NB4 (cell line): Measurements from ENCODE around the gene TBX21.

ENCODE experiments used
- MYC ChIP-seq: IDR thresholded peaks from 2 replicates; pipeline ENCODE4 v1.6.1; 2011; ENCODE audit warnings: low read depth, low read length
- POLR2A ChIP-seq: IDR thresholded peaks from 2 replicates; pipeline ENCODE4 v1.6.1; 2011; ENCODE audit warnings: mild to moderate bottlenecking; ENCODE audit not compliant: insufficient read length; ENCODE audit errors: extremely low read depth
- TF ChIP-seq, protein P1 (sequence below): IDR thresholded peaks from one replicate; pipeline ENCODE4 v1.5.1; 2012; ENCODE audit warnings: low read depth, low read length
- TF ChIP-seq, protein P2 (sequence below): IDR thresholded peaks from 2 replicates; pipeline ENCODE4 v1.6.1; 2011; ENCODE audit warnings: low read depth, low read length

DNA sequence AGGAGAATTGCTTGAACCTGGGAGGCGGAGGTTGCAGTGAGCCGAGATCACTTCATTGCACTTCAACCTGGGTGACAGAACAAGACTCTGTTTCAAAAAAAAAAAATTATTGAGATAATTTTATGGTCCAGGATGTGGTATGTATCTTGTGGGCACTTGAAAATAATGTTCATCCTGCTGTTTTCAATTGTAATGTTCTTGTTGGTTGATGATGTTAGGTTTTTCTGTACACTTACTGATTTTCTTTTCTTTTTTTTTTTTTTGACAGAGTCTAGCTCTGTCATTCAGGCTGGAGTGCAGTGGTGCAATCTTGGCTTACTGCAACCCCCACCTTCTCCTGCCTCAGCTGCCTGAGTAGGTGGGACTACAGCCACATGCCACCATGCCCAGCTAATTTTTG is 29.7 kb downstream of the TBX21 start:
- TF ChIP-seq, protein P1, sequence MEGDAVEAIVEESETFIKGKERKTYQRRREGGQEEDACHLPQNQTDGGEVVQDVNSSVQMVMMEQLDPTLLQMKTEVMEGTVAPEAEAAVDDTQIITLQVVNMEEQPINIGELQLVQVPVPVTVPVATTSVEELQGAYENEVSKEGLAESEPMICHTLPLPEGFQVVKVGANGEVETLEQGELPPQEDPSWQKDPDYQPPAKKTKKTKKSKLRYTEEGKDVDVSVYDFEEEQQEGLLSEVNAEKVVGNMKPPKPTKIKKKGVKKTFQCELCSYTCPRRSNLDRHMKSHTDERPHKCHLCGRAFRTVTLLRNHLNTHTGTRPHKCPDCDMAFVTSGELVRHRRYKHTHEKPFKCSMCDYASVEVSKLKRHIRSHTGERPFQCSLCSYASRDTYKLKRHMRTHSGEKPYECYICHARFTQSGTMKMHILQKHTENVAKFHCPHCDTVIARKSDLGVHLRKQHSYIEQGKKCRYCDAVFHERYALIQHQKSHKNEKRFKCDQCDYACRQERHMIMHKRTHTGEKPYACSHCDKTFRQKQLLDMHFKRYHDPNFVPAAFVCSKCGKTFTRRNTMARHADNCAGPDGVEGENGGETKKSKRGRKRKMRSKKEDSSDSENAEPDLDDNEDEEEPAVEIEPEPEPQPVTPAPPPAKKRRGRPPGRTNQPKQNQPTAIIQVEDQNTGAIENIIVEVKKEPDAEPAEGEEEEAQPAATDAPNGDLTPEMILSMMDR: no peak
- TF ChIP-seq POLR2A: no peak
- TF ChIP-seq, protein P2, sequence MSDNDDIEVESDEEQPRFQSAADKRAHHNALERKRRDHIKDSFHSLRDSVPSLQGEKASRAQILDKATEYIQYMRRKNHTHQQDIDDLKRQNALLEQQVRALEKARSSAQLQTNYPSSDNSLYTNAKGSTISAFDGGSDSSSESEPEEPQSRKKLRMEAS: no peak
- TF ChIP-seq MYC: no peak
